ENCODE data around the gene CTBP1. TPM values are rescaled to one million over a fixed set of nuclear protein-coding genes. Genes with fewer than 3 reads are reported as not detected.

The CTBP1 gene
- total and polyA plus RNA-seq, 2 experiments from 2014 or later, result 152 to 431 TPM

GRCh38 chr4:1258457-1258856, 9.5 kb upstream of the CTBP1 start:
- TF ChIP-seq CTCF (IDR thresholded peaks at IDR 0.05; ENCODE audit: low read depth, low read length), result no peak
- Histone ChIP-seq H3K27me3 (no peaks in the 10 kb centered on the region), H3K27ac (no peak overlapping the region), H3K36me3 (no peaks in the 10 kb centered on the region), H3K9me3 (ENCODE audit: low read depth) (no peaks in the 10 kb centered on the region), H3K4me3 (no peak overlapping the region), H3K4me1 (ENCODE audit: low read depth) (no peaks in the 10 kb centered on the region)
- DNase-seq (ENCODE audit: low read depth in 1 of 2, low spot score in 1 of 2), result no peak

GRCh38 chr4:1255699-1256098, 6.8 kb upstream of the CTBP1 start:
- Histone ChIP-seq H3K4me3 (no peak overlapping the region), H3K4me1 (ENCODE audit: low read depth) (no peaks in the 10 kb centered on the region), H3K9me3 (ENCODE audit: low read depth) (no peaks in the 10 kb centered on the region), H3K27ac (no peak overlapping the region), H3K36me3 (no peaks in the 10 kb centered on the region), H3K27me3 (no peaks in the 10 kb centered on the region)
- TF ChIP-seq CTCF (IDR thresholded peaks at IDR 0.05; ENCODE audit: low read depth, low read length), result no peak
- DNase-seq (ENCODE audit: low read depth in 1 of 2, low spot score in 1 of 2), result no peak

- Histone ChIP-seq H3K27ac (no peak overlapping the region), H3K9me3 (ENCODE audit: low read depth) (no peaks in the 10 kb centered on the region), H3K27me3 (no peaks in the 10 kb centered on the region), H3K36me3 (no peaks in the 10 kb centered on the region), H3K4me1 (ENCODE audit: low read depth) (no peaks in the 10 kb centered on the region), H3K4me3 (no peak overlapping the region)
- DNase-seq (ENCODE audit: low read depth in 1 of 2, low spot score in 1 of 2), result no peak
- TF ChIP-seq CTCF (IDR thresholded peaks at IDR 0.05; ENCODE audit: low read depth, low read length), result no peak
These were observed 6.2 kb upstream of the CTBP1 start for GRCh38 chr4:1255151-1255550.

- no peak overlapping the region for H3K4me3 ChIP-seq
- H3K27ac ChIP-seq, result no peak overlapping the region
- no peaks in the 10 kb centered on the region for H3K36me3 ChIP-seq
- no peak for DNase-seq (ENCODE audit: low read depth in 1 of 2, low spot score in 1 of 2)
- peaks cover 3% of the 10 kb centered on the region for H3K4me1 ChIP-seq (ENCODE audit: low read depth)
- no peaks in the 10 kb centered on the region for H3K27me3 ChIP-seq
- no peaks in the 10 kb centered on the region for H3K9me3 ChIP-seq (ENCODE audit: low read depth)
- TF ChIP-seq CTCF (IDR thresholded peaks at IDR 0.05; ENCODE audit: low read depth, low read length), result no peak
These were observed 4.9 kb upstream of the CTBP1 start for GRCh38 chr4:1253831-1254230.

GRCh38 chr4:1252928-1253492, 4.1 kb upstream of the CTBP1 start:
- Histone ChIP-seq H3K27ac (no peak overlapping the region), H3K9me3 (ENCODE audit: low read depth) (no peaks in the 10 kb centered on the region), H3K4me3 (no peak overlapping the region), H3K36me3 (no peaks in the 10 kb centered on the region), H3K4me1 (ENCODE audit: low read depth) (peaks cover 3% of the 10 kb centered on the region), H3K27me3 (no peaks in the 10 kb centered on the region)
- no peak for DNase-seq (ENCODE audit: low read depth in 1 of 2, low spot score in 1 of 2)
- no peak for TF ChIP-seq CTCF (IDR thresholded peaks at IDR 0.05; ENCODE audit: low read depth, low read length)

- no peaks in the 10 kb centered on the region for H3K27me3 ChIP-seq
- DNase-seq (ENCODE audit: low read depth in 1 of 2, low spot score in 1 of 2), result no peak
- no peaks in the 10 kb centered on the region for H3K36me3 ChIP-seq
- H3K4me3 ChIP-seq, result no peak overlapping the region
- H3K27ac ChIP-seq, result no peak overlapping the region
- no peaks in the 10 kb centered on the region for H3K9me3 ChIP-seq (ENCODE audit: low read depth)
- H3K4me1 ChIP-seq (ENCODE audit: low read depth), result peaks cover 8% of the 10 kb centered on the region
- TF ChIP-seq CTCF (IDR thresholded peaks at IDR 0.05; ENCODE audit: low read depth, low read length), result no peak
These were observed 2.8 kb upstream of the CTBP1 start for GRCh38 chr4:1251773-1252066.
